HPDE6-E6E7 (cell line): ENCODE results near the gene CSK.

ENCODE experiments used
- DNase-seq: peaks from one replicate; pipeline ENCODE4 v3.0.0; 2011; ENCODE audit warnings: missing footprints; ENCODE audit errors: extremely low spot score

The CSK gene

GRCh38 chr15:74787251-74788041 is 5.6 kb downstream of the CSK start:
- DNase-seq: no peak

GRCh38 chr15:74788042-74788682 is 6.3 kb downstream of the CSK start:
- no peak for DNase-seq

GRCh38 chr15:74788683-74789151 is 6.8 kb downstream of the CSK start:
- DNase-seq: no peak

GRCh38 chr15:74789171-74789631 is 7.3 kb downstream of the CSK start:
- no peak for DNase-seq

- DNase-seq: no peak
Observed at GRCh38 chr15:74789741-74790079, 7.8 kb downstream of the CSK start.

GRCh38 chr15:74790080-74790916 is 8.4 kb downstream of the CSK start:
- DNase-seq: no peak

GRCh38 chr15:74791007-74791406 is 9.1 kb downstream of the CSK start:
- no peak for DNase-seq

- DNase-seq: no peak
Observed at GRCh38 chr15:74791667-74792066, 9.8 kb downstream of the CSK start.

GRCh38 chr15:74792227-74793016 is 10.5 kb downstream of the CSK start:
- no peak for DNase-seq

GRCh38 chr15:74793135-74794028 is 11.5 kb downstream of the CSK start:
- DNase-seq: no peak

GRCh38 chr15:74794248-74794969 is 12.5 kb downstream of the CSK start:
- no peak for DNase-seq

- DNase-seq: no peak
Observed at GRCh38 chr15:74794970-74795349, 13.1 kb downstream of the CSK start.

- no peak for DNase-seq
Observed at GRCh38 chr15:74795966-74796625, 14.2 kb downstream of the CSK start.

GRCh38 chr15:74798388-74799254 is 16.7 kb downstream of the CSK start:
- DNase-seq: no peak

GRCh38 chr15:74799255-74799855 is 17.5 kb downstream of the CSK start:
- no peak for DNase-seq

GRCh38 chr15:74799856-74800558 is 18.1 kb downstream of the CSK start:
- DNase-seq: peak; percentile 96

GRCh38 chr15:74800559-74801094 is 18.7 kb downstream of the CSK start:
- no peak for DNase-seq
